Activated CD8-positive, alpha-beta memory T cell treated with anti-CD3 and anti-CD28 coated beads, Interleukin-2, amount 50 U/mL, for 1 hour (primary cell): ENCODE results near the gene SMIM31.

Source experiments
- DNase-seq: peaks from one replicate; pipeline ENCODE4 v3.0.0-alpha.2; 2020; ENCODE audit errors: extremely low read depth

The SMIM31 gene

GRCh38 chr4:164783976-164784375 lies 30.0 kb downstream of the SMIM31 start:
- no peak for DNase-seq

- DNase-seq = no peak
Observed at GRCh38 chr4:164789047-164789446, 35.1 kb downstream of the SMIM31 start.

- no peak for DNase-seq
Observed at GRCh38 chr4:164790249-164790648, 36.3 kb downstream of the SMIM31 start.

- no peak for DNase-seq
Observed at GRCh38 chr4:164799410-164799809, 45.5 kb downstream of the SMIM31 start.

- DNase-seq = no peak
Observed at GRCh38 chr4:164800786-164801185, 46.9 kb downstream of the SMIM31 start.

GRCh38 chr4:164802301-164802901 lies 48.5 kb downstream of the SMIM31 start:
- no peak for DNase-seq

GRCh38 chr4:164803702-164804101 lies 49.8 kb downstream of the SMIM31 start:
- DNase-seq = no peak

- no peak for DNase-seq
Observed at GRCh38 chr4:164807611-164808010, 53.7 kb downstream of the SMIM31 start.

- no peak for DNase-seq
Observed at GRCh38 chr4:164813554-164813953, 59.6 kb downstream of the SMIM31 start.

GRCh38 chr4:164815711-164816110 lies 61.8 kb downstream of the SMIM31 start:
- no peak for DNase-seq

- no peak for DNase-seq
Observed at GRCh38 chr4:164819366-164819765, 65.4 kb downstream of the SMIM31 start.

GRCh38 chr4:164821711-164822110 lies 67.8 kb downstream of the SMIM31 start:
- no peak for DNase-seq

GRCh38 chr4:164824581-164824980 lies 70.7 kb downstream of the SMIM31 start:
- no peak for DNase-seq

- no peak for DNase-seq
Observed at GRCh38 chr4:164828955-164829354, 75.0 kb downstream of the SMIM31 start.

- no peak for DNase-seq
Observed at GRCh38 chr4:164846566-164846965, 92.6 kb downstream of the SMIM31 start.

GRCh38 chr4:164847016-164847415 lies 93.1 kb downstream of the SMIM31 start:
- no peak for DNase-seq

GRCh38 chr4:164847967-164848649 lies 94.2 kb downstream of the SMIM31 start:
- DNase-seq = no peak
